HG03469 (cell line): ENCODE data around the gene RACGAP1.
"Not testable (repeated sequence)": the region's sequence is repeated elsewhere in the genome, so short reads cannot be mapped to it uniquely, and the experiment has no call there.

ENCODE experiments used
- ATAC-seq: cut with Tn5 transposase; IDR thresholded peaks from one replicate; pipeline ENCODE4 v1.9.1; 2021; ENCODE audit warnings: mild to moderate bottlenecking, moderate library complexity, moderate number of reproducible peaks; ENCODE audit not compliant: unreplicated experiment

The RACGAP1 gene

GRCh38 chr12:50032515-50032853 is 7.2 kb upstream of the RACGAP1 start:
- no peak for ATAC-seq

GRCh38 chr12:50030449-50030848 is 5.2 kb upstream of the RACGAP1 start:
- ATAC-seq: not testable (repeated sequence)

- ATAC-seq: no peak
These were observed 1.4 kb upstream of the RACGAP1 start for GRCh38 chr12:50026691-50027090.

- ATAC-seq: no peak
These were observed 498 bp downstream of the RACGAP1 start for GRCh38 chr12:50024805-50025186.

GRCh38 chr12:50024227-50024626 is 1.1 kb downstream of the RACGAP1 start:
- ATAC-seq: no peak

GRCh38 chr12:50022903-50023302 is 2.4 kb downstream of the RACGAP1 start:
- ATAC-seq: no peak

- no peak for ATAC-seq
These were observed 4.3 kb downstream of the RACGAP1 start for GRCh38 chr12:50021031-50021430.

- no peak for ATAC-seq
These were observed 5.8 kb downstream of the RACGAP1 start for GRCh38 chr12:50019524-50019923.

GRCh38 chr12:50018968-50019367 is 6.3 kb downstream of the RACGAP1 start:
- no peak for ATAC-seq

- ATAC-seq: no peak
These were observed 7.1 kb downstream of the RACGAP1 start for GRCh38 chr12:50018154-50018553.

- ATAC-seq: no peak
These were observed 7.7 kb downstream of the RACGAP1 start for GRCh38 chr12:50017641-50018040.

GRCh38 chr12:50016501-50017475 is 8.5 kb downstream of the RACGAP1 start:
- no peak for ATAC-seq

- no peak for ATAC-seq
These were observed 11.0 kb downstream of the RACGAP1 start for GRCh38 chr12:50014342-50014741.

- ATAC-seq: no peak
These were observed 11.7 kb downstream of the RACGAP1 start for GRCh38 chr12:50013361-50014147.

- no peak for ATAC-seq
These were observed 18.4 kb downstream of the RACGAP1 start for GRCh38 chr12:50006754-50007442.

GRCh38 chr12:50006280-50006679 is 19.0 kb downstream of the RACGAP1 start:
- no peak for ATAC-seq

- ATAC-seq: no peak
These were observed 20.1 kb downstream of the RACGAP1 start for GRCh38 chr12:50005175-50005574.

GRCh38 chr12:50004696-50005095 is 20.6 kb downstream of the RACGAP1 start:
- no peak for ATAC-seq

GRCh38 chr12:50003595-50003994 is 21.7 kb downstream of the RACGAP1 start:
- ATAC-seq: no peak

GRCh38 chr12:49998453-49998852 is 26.8 kb downstream of the RACGAP1 start:
- ATAC-seq: no peak

GRCh38 chr12:49990273-49990672 is 35.0 kb downstream of the RACGAP1 start:
- ATAC-seq: no peak
